Stromal cell of bone marrow (primary cell): ENCODE data around the gene GASK1A.

Source experiments
- DNase-seq: peaks from one replicate; pipeline ENCODE4 v3.0.0-alpha.2; 2012; ENCODE audit warnings: low read depth

The GASK1A gene

DNA sequence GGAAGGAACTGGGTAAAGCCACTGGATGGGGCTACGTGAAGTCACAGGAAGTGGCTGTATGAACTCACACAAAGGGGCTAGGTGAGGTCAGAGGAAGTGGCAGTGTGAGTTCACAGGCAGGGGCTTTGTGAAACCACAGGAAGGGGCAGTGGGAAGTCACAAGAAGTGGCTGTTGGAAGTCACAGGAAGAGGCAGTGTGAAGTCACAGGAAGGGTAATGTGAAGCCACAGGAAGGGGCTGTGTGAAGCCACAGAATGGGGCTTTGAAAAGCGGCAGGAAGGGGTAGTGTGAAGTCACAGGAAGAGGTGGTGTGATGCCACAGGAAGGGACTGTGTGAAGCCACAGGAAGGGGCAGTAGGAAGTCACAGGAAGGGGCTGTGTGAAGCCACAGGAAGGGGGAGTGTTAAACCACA, 34.6 kb downstream of the GASK1A start:
- DNase-seq = no peak

DNA sequence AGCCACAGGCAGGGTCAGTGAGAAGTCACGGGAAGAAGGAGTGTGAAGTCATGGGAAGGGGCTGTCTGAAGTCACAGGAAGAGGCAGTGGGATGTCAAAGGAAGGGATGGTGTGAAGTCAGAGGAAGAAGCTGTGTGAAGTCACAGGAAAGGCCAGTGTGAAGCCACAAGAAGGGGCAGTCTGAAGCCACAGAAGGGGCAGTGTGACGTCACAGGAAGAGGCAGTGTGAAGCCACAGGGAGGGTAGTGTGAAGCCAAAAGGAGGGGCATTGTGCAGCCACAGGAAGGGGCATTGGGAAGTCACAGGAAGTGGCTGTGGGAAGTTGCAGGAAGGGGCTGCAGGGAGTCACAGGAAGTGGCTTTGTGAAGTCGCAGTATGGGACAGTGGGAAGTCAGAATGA, 35.1 kb downstream of the GASK1A start:
- DNase-seq = no peak

DNA sequence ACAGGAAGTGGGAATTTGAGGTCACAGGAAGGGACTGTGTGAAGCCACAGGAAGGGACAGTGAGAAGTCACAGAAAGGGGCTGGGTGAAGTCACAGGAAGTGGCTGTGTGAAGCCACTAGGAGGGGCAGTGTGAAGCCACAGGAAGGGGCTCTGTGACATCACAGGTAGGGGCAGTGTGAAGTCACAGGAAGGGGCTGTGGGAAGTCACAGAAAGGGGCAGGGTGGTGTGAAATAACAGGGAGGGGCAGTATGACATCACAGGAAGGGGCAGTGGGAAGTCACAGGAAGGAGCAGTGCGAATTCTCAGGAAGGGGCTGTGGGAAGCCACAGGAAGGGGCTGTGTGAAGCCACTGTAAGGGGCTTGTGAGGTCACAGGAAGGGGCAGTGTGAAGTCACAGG, 35.8 kb downstream of the GASK1A start:
- DNase-seq = no peak

DNA sequence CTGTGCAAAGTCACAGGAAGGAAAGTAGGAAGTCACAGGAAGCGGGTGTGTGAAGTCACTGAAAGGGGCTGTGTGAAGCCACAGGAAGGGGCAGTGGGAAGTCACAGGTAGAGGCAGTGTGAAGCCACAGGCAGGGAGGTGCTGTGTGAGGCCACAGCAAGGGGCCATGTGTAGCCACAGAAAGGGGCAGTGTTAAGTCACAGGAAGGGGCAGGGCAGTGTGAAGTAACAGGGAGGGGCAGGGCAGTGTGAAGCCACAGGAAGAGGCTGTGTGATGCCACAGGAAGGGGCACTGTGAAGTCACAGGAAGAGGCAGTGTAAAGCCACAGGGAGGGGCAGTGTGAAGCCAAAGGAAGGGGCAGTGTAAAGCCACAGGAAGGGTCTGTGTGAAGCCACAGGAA, 36.5 kb downstream of the GASK1A start:
- DNase-seq = no peak

DNA sequence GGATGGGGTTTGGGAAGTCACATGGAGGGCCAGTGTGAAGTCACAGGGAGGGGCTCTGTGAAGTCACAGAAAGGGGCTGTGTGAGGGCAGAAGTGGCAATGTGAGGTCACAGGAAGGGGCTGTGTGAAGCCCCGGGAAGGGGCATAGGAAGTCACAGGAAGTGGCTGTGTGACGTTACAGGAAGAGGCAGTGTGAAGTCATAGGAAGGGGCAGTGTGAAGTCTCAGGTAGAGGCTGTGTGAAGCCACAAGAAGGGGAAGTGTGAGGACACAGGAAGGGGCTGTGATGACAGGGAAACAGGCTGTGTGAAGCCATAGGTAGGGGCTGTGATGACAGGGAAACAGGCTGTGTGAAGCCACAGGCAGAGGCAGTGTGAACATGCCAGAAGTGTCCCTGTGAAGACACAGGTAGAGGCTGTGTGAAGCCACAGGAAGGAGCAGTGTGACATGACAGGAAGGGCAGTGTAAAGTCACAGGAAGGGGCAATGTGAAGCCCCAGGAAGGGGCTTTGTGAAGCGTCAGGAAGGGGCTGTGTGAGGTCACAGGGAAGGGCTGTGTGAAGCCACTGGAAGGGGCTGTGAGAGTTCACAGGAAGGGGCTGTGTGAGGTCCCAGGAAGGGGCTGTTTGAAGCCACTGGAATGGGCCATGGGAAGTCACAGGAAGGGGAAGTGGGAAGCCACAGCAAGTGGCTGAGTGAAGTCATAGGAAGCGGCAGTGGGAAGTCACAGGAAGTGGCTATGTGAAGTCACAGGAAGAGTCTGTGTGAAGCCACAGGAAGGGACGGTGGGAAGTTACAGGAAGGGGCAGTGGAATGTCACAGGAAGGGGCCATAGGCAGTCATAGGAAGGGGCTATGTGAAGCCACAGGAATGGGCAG, 37.1 kb downstream of the GASK1A start:
- DNase-seq = no peak

DNA sequence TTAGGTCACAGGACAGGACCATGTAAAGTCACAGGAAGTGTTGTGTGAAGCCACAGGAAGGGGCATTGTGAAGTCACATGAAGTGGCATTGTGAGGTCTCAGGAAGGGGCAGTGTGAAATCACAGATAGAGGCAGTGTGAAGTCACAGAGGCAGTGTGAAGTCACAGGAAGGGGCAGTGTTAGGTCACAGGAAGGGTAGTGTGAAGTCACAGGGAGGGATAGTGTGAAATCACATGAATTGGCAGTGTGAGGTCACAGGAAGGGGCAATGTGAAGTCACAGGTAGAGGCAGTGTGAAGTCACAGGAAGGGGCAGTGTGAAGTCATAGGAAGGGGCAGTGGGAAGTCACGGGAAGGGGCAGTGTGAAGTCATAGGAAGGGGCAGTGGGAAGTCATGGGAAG, 37.9 kb downstream of the GASK1A start:
- DNase-seq = no peak

DNA sequence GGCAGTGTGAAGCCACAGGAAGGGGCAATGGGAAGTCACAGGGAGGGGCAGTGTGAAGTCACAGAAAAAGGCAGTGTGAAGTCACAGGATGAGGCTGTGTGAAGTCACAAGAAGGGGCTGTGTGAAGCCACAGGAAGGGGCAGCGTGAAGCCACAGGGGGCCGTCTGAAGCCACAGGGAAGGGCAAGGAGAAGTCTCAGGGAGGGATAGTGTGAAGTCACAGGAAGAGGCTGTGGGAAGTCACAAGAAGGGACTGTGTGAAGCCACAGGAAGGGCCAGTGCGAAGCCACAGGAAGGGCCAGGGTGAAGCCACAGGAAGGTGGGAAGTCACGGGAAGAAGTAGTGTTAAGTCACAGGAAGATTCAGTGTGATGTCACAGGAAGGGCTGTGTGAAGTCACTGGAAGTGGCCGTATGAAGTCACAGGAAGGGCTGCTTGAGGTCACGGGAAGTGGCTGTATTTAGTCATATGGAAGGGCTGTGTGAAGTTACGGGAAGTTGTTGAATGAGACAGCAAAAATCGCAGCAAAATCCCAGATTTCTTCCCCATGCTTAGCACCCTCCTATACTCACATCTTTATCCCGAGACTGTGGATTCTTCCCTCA, 38.6 kb downstream of the GASK1A start:
- no peak for DNase-seq

DNA sequence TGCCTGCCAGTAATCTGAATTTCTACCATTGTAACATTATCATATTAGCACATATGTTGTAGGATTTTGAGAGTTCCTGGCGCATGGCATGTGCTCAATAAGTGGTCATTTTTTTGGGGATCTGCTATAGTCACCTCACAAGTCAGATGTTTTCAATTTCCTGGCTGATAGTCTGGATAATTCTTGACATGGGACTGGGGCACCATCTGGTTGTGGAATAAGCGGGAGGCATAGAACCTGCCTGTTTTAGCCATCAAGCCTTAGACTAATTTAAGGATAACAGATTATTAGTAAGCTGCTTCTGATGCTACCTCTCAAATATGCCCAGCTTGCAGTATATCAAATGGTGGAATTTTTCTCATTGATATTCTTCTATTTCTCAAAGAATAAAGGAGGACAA, 39.1 kb downstream of the GASK1A start:
- DNase-seq = no peak

DNA sequence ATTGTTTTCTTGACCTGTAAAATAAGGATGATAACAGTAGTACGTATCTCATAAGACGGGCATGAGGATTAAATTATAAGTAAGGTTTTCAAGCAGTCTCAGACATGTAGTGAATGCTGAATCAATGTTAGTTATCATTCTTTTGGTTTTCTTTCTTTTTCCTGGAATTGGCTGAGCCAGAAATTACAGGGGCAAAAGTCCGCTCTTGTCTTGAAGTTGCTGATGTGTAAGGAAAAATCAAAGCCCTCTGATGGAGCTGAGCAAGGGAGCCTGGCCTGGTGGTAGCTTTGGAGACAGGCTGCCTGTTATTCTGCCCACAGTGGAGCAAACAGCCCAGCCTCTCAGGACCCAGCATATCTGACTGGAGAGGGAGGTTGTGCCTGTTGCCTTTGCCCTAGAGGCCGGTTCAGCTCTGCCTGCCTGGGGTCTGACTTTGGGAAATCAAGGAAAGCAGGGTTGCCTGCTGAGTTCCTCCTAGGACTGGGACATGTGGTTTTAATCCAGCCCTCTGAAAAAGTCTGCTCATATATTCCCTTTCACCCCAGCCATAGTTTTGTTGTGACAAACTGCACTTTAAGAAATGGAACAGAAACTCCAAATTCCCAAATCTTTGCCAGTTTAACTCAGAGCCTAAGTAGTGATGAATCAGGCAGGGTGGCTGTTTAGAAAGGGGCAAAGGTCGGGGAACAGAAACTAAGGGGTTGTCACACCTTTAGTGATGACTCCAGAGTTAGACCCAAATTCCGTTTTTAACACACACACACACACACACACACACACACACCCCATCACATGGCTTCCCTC, 40.1 kb downstream of the GASK1A start:
- DNase-seq = no peak

DNA sequence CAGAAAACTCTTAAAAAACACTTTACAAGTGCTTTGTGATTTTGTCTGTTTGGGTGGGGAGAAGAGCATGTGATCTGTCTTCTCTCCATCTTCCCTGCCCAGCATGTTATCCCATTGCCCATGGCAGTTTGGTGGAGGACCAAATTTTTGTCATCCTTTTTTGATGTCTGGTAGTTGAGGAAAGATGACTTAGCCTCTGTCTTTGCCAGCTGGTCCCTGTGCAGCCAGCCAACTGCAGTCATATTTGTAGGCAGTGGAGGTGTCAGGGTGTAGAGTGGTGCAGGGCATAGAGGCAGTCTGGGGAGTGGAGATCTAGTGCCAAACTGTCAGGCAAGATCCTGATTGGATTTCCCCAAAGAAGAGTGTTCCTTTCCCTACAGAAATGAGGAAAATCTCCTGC, 40.7 kb downstream of the GASK1A start:
- DNase-seq = no peak

DNA sequence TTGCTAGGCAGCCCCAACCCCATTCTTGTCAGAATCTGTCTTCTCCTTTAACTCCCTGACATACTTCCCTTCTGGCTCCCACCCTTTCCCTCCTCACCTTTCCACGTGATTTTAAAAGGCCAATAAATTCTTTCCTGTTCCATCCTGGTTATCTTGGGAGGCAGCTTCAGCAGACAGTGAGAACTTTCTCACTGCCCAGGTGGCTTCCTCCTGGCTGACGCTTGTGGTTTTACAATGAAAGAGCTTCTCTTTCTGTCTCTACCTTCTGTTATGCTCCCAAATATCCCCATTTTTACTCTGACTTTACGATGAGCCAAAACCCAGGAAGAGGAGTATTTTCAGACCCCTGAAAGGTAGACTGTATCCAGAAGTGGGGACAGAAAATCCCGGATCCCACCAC, 42.1 kb downstream of the GASK1A start:
- no peak for DNase-seq

DNA sequence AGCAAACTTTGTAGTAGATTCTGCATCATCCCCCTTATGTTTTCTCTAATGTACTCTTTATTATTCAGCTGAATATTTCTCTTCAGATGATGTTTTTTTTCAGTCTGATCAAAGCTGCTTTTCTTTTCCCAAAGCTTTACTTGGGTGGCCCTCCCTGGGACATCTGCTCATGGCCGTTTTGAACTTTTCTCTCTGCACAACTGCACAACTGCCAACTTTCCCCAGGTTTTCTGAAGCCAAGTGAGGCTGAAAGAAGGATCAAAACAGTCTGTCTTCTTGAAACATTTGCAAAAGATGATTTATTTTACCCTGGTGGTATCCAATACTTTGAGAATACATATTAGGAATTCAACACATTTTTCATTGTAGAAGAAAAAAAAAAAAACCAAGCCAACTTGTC, 43.0 kb downstream of the GASK1A start:
- no peak for DNase-seq

DNA sequence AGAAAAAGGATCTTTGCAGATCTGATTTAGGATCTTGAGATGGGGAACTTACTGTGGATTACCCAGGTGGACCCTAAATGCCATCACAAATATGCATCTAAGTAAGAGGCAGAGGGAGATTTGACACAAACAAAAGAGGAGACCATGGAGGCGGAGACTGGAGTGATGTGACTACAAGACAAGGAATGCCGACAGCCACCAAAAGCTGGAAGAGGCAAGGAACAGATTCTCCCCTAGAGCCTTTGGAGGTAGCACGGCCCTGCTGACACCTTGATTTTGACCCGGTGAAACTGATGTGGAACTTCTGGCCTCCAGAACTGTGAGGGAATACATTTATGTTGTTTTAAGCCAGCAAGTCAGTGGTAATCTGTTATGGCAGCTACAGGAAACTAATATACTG, 44.0 kb downstream of the GASK1A start:
- no peak for DNase-seq

DNA sequence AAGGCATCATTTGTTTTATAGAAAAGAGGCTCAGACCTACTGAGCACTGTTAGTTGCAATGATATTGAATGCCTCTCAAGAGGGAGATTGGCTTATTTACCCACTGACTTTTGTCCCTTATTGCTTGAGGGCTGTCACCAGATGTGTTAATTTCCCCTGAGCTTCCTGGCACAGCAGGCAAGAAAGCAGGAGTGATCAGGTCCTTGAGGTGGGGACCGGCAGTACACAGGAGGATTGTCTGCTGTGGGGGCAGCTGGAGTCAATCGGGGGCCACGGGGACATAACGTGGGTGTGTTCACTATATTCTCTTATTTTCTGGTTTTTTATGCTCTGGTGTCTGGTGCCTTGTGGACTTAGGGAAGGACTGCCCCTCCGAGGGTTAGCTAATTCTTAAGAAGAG, 44.6 kb downstream of the GASK1A start:
- DNase-seq = no peak

DNA sequence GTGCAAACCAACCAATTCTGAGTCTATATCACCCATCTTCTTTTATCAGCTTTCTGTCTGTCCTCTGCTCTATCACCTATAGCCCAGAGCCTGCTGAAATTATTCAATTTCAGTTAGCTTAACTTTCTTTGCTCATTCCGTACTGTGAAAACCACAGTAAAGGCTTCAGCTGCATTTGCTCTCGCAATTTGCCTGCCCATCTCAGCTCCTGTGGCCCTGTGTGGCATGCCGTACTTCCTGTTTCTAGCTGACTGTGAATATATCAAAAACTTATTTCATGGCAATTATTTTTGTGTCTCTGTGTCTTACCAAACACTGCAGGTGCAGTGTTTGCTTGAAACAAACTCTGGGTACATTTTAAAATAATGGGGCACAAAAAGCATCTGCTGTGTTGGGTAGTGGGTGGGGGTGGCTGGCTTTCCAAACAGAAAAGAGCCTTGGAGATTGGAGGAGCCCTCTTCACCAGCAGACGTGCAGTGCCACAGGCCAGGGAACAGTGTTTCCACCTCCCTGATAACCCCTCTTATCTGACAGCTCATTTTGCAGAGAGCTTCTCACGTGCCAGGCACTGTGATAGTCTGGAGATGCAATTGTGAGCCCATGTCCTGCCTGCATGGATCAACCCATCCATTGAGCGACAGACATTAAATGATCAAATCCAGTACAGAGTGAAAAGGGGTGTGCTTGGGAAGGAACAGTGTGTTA, 45.2 kb downstream of the GASK1A start:
- DNase-seq = no peak

DNA sequence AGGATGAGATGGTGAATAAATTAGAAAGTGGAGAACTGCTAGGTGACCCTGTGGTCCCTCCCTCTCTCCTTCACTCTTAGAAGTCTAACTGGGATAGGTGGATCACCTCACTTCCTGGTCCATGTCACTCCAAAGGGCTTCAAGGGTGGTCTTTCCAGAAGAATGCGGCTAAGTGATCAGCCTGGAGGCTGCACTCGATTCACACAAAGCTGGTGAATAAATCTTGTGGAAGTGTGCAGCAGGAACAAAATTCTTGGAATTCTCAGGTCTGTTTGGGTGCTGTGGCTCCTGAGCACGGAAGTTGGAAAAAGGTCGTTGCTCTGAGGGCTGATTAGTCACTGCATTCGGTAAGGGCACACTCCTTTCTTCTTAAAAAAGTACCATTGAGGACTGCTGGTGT, 46.3 kb downstream of the GASK1A start:
- no peak for DNase-seq

DNA sequence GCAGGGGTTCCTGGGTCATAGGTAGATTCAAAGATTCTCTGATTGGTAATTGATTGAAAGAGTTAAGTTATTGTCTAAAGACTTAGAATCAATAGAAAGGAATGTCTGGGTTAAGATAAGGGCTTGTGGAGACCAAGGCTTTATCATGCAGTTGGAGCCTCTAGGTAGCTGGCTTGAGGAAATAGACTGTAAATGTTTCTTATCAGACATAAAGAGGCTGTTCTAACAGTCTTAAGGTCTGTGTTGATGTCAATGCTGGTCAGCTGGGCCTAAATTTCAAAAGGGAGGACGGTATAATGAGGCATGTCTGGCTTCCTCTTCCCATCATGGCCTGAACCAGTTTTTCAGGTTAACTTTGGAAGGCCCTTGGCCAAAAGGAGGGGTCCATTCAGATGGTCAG, 48.9 kb downstream of the GASK1A start:
- no peak for DNase-seq

DNA sequence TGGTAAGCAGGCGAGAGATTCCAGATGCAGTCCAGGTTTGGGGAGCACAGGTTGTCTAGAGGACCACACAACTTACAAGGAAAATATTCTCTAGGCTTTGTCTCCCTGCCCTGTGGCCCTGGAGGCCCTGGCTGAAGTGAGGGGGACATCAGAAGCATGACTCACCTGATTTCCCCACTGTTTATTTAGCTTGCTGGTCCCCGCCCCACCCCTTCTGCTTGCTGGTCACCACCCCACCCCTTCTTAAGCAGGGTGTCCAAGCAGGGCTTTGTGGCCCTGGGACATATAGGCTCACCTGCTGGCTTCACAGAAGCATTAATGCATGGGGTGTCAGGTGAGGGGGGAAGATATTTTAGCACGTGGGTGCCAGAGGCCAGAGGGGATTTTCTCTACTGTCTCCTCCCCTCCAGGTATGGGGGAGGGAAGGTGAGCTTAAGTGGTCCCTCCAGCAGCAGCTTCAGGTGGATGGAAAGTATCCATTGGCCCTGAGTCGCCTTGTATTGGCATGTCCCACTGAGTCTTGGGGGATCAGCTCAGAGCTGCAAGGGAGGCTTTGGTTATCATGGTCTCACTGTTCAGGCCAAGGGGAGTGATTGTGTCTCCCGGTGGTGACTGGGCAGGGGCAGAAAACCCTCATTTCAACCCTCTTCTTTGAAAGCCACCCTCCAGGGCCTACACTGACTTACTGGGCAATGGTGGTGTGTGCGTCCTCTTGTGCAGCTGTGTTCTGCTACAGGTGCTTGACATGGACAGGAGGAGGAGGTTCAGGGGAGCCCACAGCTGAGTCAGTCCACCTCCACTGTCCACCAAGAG, 49.8 kb downstream of the GASK1A start:
- DNase-seq = no peak

DNA sequence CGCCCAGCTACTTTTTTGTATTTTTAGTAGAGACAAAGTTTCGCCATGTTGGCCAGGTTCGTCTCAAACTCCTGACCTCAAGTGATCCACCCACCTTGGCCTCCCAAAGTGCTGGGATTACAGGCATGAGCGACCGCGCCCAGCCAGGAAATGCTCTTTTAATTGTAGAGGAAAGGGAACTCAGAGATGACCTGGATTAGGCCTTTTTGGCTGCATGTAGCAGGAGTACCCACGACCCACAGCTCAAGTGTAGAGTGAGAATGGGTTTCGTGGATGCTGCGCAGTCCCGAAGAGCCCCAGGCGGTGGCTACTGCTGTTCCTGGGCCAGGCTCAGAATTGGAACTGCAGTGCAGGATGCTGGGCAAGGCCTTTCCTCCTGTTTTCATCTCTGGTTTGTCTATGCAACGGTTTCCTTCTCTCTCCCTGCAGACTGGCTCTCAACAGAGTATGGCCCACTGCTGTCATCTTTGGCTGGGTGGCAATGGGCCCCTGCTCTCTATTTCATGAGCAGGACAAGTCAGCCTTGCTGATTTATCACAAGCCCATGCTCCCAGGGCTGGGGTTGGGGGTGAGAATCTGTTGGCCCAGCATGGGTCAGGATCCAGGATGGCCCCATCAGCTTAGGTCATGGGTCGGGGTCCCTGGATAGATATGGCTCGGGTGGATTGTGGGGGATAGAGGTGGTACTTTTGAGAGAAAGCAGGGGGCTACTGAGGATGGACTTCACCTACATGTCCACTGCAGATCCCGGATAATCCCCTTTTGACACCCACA, 51.2 kb downstream of the GASK1A start:
- DNase-seq = no peak

DNA sequence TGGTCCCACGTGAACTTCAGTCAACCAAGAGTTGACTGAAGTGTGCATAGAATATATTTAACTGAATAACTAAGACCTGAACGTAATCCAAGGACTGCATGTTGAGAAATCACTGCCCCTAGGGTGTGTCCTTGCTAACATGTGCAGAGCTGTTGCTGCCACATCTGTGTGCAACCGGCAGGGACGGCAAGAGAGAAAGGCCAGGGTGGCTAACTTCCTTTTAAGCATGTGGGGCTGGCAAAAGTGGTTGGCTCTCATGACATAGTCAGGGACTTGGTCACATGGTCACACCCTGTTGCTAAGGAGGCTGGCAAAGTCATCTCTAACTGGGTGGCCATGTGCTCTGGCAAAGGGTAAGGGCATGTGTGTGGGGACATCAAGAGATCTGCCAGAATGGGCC, 52.4 kb downstream of the GASK1A start:
- DNase-seq = no peak
